ENCODE data around the gene APPBP2. TPM values are rescaled to one million over a fixed set of nuclear protein-coding genes. Genes with fewer than 3 reads are reported as not detected.
"Not testable (repeated sequence)": the region's sequence is repeated elsewhere in the genome, so short reads cannot be mapped to it uniquely, and the experiment has no call there.

The APPBP2 gene
- total RNA-seq, 1 donor from 2014 or later = 23.4 TPM

DNA sequence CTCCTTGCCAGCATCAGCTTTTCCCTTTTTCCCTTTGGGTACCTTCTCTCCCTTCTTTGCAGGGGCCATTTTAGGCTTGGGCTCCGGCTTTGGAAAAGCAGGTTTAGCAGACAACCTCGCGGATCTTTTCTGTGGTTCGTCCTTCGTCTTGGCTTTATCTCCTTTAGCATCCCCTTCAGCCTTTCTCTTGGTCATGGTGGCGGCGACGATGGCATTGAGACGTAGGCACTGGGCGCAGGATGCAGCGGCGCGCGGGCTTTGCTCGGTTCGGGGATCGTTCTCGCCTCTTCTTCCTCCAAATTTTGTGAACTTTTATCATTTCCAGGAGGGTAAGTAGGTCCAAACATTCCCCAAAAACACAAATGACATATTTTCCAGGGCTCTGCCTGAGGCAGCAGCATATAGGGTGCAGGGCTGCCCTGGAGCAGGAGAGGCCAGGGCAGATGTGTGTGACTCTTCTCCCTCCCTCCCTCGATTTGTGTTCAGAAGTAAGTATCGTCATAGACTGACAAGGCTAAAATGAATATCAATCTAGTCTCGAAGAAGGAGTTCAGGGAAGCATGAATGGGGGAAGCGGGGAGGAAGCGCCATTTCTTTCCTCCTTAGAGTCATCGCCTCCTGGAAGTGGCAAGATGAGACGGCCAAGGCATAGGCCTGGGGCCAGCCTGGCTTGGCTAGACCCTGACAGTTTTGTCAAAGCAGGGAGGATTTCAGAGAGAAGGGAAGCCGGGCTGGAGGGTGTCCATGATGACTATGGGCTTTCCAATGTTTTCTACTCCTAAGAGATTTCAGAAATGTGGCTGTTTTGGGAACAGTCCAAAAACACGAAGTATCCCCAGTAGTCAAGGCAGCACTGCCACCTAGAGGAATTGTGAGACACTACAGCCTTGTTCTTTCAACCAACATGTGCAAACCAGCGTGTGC, 90.5 kb downstream of the APPBP2 start:
- TF ChIP-seq, protein P1, sequence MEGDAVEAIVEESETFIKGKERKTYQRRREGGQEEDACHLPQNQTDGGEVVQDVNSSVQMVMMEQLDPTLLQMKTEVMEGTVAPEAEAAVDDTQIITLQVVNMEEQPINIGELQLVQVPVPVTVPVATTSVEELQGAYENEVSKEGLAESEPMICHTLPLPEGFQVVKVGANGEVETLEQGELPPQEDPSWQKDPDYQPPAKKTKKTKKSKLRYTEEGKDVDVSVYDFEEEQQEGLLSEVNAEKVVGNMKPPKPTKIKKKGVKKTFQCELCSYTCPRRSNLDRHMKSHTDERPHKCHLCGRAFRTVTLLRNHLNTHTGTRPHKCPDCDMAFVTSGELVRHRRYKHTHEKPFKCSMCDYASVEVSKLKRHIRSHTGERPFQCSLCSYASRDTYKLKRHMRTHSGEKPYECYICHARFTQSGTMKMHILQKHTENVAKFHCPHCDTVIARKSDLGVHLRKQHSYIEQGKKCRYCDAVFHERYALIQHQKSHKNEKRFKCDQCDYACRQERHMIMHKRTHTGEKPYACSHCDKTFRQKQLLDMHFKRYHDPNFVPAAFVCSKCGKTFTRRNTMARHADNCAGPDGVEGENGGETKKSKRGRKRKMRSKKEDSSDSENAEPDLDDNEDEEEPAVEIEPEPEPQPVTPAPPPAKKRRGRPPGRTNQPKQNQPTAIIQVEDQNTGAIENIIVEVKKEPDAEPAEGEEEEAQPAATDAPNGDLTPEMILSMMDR (IDR thresholded peaks at IDR 0.05; ENCODE audit: insufficient read depth, low read length, poor library complexity, severe bottlenecking) = peak; percentile 70
- Histone ChIP-seq H3K4me3 (ENCODE audit: low read depth, low read length) (no peak overlapping the region), H3K36me3 (ENCODE audit: control insufficient read depth, insufficient read depth, low read length) (no peaks in the 10 kb centered on the region), H3K27me3 (ENCODE audit: control insufficient read depth, insufficient read depth, low read length) (no peaks in the 10 kb centered on the region)
- no peak for DNase-seq (ENCODE audit: low read depth)

DNA sequence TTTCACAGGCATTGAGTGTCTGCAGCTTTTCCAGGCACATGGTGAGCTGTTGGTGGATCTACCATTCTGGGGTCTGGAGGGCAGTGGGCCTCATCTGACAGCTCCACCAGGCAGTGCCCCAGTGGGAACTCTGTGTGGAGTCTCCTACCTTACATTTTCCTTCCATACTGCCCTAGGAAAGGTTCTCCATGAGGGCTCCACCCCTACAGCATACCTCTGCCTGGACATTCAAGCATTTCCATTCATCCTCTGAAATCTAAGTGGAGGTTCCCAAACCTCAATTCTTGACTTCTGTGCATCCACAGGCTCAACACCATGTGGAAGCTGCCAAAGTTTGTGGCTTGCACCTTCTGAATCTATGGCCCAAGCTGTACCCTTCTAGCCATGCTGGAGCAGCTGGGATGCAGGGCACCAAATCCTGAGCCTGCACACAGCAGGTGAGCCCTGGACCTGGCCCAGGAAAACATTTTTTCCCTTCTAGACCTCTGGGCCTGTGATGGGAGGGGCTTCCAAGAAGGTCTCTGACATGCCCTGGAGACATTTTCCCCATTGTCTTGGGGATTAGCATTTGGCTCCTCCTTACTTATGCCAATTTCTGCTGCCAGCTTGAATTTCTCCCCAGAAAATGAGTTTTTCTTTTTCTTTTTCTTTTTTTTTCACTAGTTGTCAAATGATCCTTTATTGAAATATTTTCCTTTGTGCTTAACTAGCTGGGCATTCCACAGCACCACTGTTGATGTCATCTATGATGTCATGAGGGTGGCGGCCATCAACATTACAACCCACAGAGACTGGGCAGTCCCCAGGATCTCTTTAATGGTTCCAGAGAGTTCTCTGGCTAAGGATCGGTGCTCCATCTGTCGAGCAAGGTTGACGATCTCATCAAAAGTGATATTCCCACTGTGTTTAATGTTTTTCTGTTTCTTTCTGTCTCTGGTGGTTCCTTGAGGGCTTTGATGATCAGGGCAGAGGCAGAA, 92.7 kb downstream of the APPBP2 start:
- H3K27me3 ChIP-seq (ENCODE audit: control insufficient read depth, insufficient read depth, low read length); DNase-seq (ENCODE audit: low read depth); H3K4me3 ChIP-seq (ENCODE audit: low read depth, low read length); H3K36me3 ChIP-seq (ENCODE audit: control insufficient read depth, insufficient read depth, low read length): not testable (repeated sequence)

DNA sequence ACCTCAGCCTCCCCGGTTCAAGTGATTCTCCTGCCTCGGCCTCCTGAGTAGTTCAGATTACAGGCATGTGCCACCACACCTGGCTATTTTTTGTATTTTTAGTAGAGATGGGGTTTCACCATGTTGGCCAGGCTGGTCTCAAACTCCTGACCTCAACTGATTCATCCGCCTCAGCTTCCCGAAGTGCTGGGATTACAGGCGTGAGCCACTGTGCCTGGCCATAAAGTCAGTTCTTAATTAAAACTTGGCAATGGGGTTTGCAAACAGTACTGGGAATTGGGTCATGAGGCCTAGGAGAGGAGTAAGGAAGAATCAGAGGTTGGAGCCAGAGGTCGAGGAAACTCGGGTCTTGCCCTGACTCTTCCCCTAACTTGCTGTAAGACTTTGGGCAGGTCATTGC, 95.5 kb downstream of the APPBP2 start:
- H3K27me3 ChIP-seq (ENCODE audit: control insufficient read depth, insufficient read depth, low read length); DNase-seq (ENCODE audit: low read depth); H3K4me3 ChIP-seq (ENCODE audit: low read depth, low read length); H3K36me3 ChIP-seq (ENCODE audit: control insufficient read depth, insufficient read depth, low read length): not testable (repeated sequence)

DNA sequence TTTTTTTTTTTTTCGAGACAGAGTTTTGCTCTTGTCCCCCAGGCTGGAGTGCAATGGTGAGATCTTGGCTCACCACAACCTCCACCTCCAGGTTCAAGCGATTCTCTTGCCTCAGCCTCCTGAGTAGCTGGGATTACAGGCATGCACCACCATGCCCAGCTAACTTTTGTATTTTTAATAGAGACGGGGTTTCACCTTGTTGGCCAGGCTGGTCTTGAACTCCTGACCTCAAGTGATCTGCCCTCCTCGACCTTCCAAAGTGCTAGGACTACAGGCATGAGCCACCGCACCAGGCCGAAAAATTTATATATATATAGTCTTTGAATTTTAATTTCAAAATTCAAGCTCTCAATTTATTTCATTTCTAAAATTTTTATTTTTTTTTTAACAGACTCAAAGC, 97.6 kb downstream of the APPBP2 start:
- not testable (repeated sequence) for H3K36me3 ChIP-seq (ENCODE audit: control insufficient read depth, insufficient read depth, low read length); H3K4me3 ChIP-seq (ENCODE audit: low read depth, low read length); DNase-seq (ENCODE audit: low read depth); H3K27me3 ChIP-seq (ENCODE audit: control insufficient read depth, insufficient read depth, low read length)

DNA sequence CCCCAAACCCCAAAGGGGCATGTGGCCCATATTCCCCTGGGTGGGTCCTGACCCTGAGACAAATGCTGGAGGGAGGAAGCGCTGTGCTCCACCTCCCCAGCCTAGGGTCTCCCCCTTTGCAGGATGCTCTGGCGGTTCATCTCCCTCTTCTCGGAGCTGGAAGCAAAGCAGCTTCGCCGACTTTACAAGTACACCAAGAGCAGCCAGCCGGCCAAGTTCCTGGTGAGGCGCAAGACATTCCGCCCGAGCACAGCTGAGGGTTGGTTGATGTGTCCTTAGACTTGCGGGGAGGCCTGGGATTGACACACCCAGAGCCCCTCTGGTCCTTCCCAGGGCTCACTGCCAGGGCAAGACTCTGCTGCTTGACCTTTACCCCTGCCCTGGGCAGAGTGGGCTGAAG, 99.4 kb downstream of the APPBP2 start:
- TF ChIP-seq, protein P1 (IDR thresholded peaks at IDR 0.05; ENCODE audit: insufficient read depth, low read length, poor library complexity, severe bottlenecking) = no peak
- DNase-seq (ENCODE audit: low read depth) = no peak
- no peaks in the 10 kb centered on the region for H3K36me3 ChIP-seq (ENCODE audit: control insufficient read depth, insufficient read depth, low read length)
- no peaks in the 10 kb centered on the region for H3K27me3 ChIP-seq (ENCODE audit: control insufficient read depth, insufficient read depth, low read length)
- H3K4me3 ChIP-seq (ENCODE audit: low read depth, low read length) = no peak overlapping the region

DNA sequence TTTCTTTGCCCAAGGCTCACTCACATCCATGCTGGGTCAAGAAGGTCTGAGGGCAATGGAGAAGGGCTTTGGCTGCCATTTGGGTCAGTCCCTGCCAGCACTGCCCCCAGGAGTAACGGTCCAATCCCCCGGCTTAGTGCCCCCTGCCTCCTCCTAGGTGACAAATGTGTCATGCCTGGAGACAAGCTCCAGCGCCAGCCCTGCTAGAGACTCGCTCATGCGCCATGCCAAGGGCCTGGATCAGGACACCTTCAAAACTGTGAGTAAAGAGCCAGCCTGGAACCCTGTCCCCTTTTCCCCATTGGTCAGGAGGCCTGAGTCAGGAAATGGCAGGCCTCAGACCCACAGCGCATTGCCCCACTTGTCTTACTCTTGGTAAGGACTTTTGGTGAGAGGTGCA, 100.4 kb downstream of the APPBP2 start:
- Histone ChIP-seq H3K27me3 (ENCODE audit: control insufficient read depth, insufficient read depth, low read length) (no peaks in the 10 kb centered on the region), H3K4me3 (ENCODE audit: low read depth, low read length) (no peak overlapping the region), H3K36me3 (ENCODE audit: control insufficient read depth, insufficient read depth, low read length) (no peaks in the 10 kb centered on the region)
- TF ChIP-seq, protein P1 (IDR thresholded peaks at IDR 0.05; ENCODE audit: insufficient read depth, low read length, poor library complexity, severe bottlenecking) = no peak
- no peak for DNase-seq (ENCODE audit: low read depth)

DNA sequence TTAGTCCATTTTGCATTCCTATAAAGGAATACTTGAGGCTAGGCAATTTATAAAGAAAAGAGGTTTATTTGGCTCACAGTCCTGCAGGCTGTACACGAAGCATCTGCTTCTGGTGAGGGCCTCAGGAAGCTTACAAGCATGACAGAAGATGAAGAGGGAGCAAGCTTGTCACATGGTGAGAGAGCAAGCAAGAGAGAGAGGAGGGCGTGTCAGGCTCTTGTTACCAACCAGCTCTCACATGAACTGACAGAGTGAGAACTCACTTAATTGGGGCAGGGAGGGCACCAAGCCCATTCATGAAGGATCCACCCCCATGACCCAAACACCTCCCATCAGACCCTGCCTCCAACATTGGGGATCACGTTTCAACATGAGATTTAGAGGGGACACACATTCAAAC, 102.2 kb downstream of the APPBP2 start:
- Histone ChIP-seq H3K27me3 (ENCODE audit: control insufficient read depth, insufficient read depth, low read length) (no peaks in the 10 kb centered on the region), H3K4me3 (ENCODE audit: low read depth, low read length) (no peak overlapping the region), H3K36me3 (ENCODE audit: control insufficient read depth, insufficient read depth, low read length) (no peaks in the 10 kb centered on the region)
- TF ChIP-seq, protein P1 (IDR thresholded peaks at IDR 0.05; ENCODE audit: insufficient read depth, low read length, poor library complexity, severe bottlenecking) = no peak
- no peak for DNase-seq (ENCODE audit: low read depth)
